ENCODE measurements around the gene PRX. TPM values are rescaled to one million over a fixed set of nuclear protein-coding genes. Genes with fewer than 3 reads are reported as not detected.

Gene PRX
- total and polyA plus RNA-seq, 2 of the 13 experiments (the other 11 are each of a cell fraction or from before 2014, with no cell fraction given) = 0.66 TPM

GRCh38 chr19:40403262-40403984 lies 9.8 kb downstream of the PRX start (continued):
- TF ChIP-seq PRDM15 (CRISPR knock-in tag; IDR thresholded peaks at IDR 0.05) (peak; percentile 74), ZNF563 (CRISPR knock-in tag; IDR thresholded peaks at IDR 0.05) (no peak; the same call in 1 of the 2 replicates), SSRP1 (CRISPR knock-in tag; IDR thresholded peaks at IDR 0.05) (no peak), RNF2 (conservative IDR thresholded peaks at IDR 0.05; ENCODE audit: low read depth) (no peak), ZNF720 (CRISPR knock-in tag; IDR thresholded peaks at IDR 0.05) (no peak), WIZ (CRISPR knock-in tag; IDR thresholded peaks at IDR 0.05) (no peak), ZFP36L1 (CRISPR knock-in tag; IDR thresholded peaks at IDR 0.05) (no peak), NONO (IDR thresholded peaks at IDR 0.05) (no peak), NONO (CRISPR knock-in tag; conservative IDR thresholded peaks at IDR 0.05) (no peak), ZMYM4 (CRISPR knock-in tag; IDR thresholded peaks at IDR 0.05) (no peak), ZFYVE20 (CRISPR knock-in tag; IDR thresholded peaks at IDR 0.05; ENCODE audit: borderline replicate concordance, low read depth) (no peak), STAT5B (CRISPR knock-in tag; IDR thresholded peaks at IDR 0.05) (no peak), FOXK1 (CRISPR knock-in tag; IDR thresholded peaks at IDR 0.05; ENCODE audit: borderline replicate concordance, low read depth) (no peak), ZNF235 (CRISPR knock-in tag; IDR thresholded peaks at IDR 0.05; ENCODE audit: borderline replicate concordance) (no peak), MXD1 (CRISPR knock-in tag; IDR thresholded peaks at IDR 0.05) (no peak), TMF1 (CRISPR knock-in tag; IDR thresholded peaks at IDR 0.05; ENCODE audit: low read depth) (no peak), ESRRA (CRISPR knock-in tag; IDR thresholded peaks at IDR 0.05; ENCODE audit: low read depth) (no peak), SRSF1 (optimal IDR thresholded peaks at IDR 0.05; ENCODE audit: low read depth, low read length) (no peak), ZNF710 (CRISPR knock-in tag; IDR thresholded peaks at IDR 0.05; ENCODE audit: borderline replicate concordance) (no peak), SAFB2 (CRISPR knock-in tag; IDR thresholded peaks at IDR 0.05; ENCODE audit: borderline replicate concordance, low read depth) (no peak), ZBTB49 (CRISPR knock-in tag; IDR thresholded peaks at IDR 0.05; ENCODE audit: borderline replicate concordance) (no peak), ZNF792 (CRISPR knock-in tag; IDR thresholded peaks at IDR 0.05) (peak; percentile 10; the same call in 1 of the 2 replicates), ZNF556 (CRISPR knock-in tag; IDR thresholded peaks at IDR 0.05; ENCODE audit: borderline replicate concordance) (no peak)

Data from HepG2 (cell line).